ENCODE results near the gene DDX39A. TPM values are rescaled to one million over a fixed set of nuclear protein-coding genes. Genes with fewer than 3 reads are reported as not detected.

The DDX39A gene
- total and polyA plus RNA-seq, 2 of the 13 experiments (the other 11 are each of a cell fraction or from before 2014, with no cell fraction given), result 34.6 to 90.4 TPM

DNA sequence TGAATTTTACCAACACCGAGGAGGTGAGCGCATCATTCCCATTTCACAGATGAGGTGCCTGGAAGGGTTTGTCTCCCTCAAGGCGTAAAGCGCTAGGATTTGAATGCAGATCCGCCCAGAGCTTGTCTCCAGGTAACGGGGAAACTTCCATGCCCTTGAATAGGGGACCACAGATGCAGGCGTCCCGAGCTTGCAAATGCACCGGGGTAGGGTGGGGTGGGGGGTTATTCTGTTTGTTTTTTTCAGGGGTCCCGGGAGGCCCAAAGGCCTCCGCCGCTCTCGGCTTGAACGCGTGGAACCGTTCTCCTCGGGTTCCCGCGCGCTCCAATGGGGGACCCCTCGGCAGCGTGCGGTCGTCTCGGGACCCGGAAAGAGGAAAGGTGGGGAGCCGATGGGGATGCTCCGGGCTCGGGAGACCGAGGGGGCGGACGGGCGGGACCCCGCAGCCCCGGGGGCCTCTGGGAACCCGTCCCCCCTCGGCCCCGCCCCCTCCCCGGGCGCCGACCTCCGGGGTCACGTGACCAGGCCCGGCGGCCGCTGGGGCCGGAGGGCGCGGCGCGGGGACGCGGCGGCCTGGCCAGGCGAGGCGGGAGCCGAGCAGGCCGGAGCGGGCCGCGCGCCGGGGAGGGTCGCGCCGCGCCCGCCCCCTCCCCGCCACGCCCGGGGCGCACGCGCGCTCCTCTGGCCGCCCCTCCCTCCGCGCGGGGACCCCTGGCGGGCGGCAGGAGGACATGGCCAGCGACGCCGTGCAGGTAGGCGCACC lies 13.8 kb upstream of the DDX39A start, which contains the start of gene PKN1:
PKN1 (plus strand) TSS at position 516 of the 763 bp plus-strand sequence; CDS start at position 732, 216 bp downstream.
- peaks cover 2% of the 10 kb centered on the region; the same call in 1 of the 2 replicates for H4K20me1 ChIP-seq (ENCODE audit: insufficient read depth, low read length)
- DNase-seq (ENCODE audit: low spot score), result no peak
- peak within 1 kb of the TSS; percentile 66 to 81 (median 80) for H3K4me3 ChIP-seq (replicated peaks in 1 of 3; ENCODE audit: insufficient read depth in 1 of 3, low read depth in 2 of 3, low read length in 3 of 3)
- H3K27me3 ChIP-seq (ENCODE audit: control insufficient read depth in 1 of 2, insufficient read depth in 2 of 2, low read length in 2 of 2), result no peaks in the 10 kb centered on the region
- no peaks in the 10 kb centered on the region for H3K9me3 ChIP-seq (ENCODE audit: low read length)
- 17% methylated on average over 6 of the region's 85 CpGs for WGBS (ENCODE audit: low lambda C conversion rate)
- H3K27ac ChIP-seq (ENCODE audit: extremely low read length, insufficient read depth, low read length), result peak within 1 kb of the TSS; percentile 33
- peaks cover 6% of the 10 kb centered on the region for H3K79me2 ChIP-seq (ENCODE audit: insufficient read depth, low read length)
- in situ Hi-C loops (cut with HindIII; ENCODE audit: extremely low pct_ligation_motif_present, low pct_unique_long_range_greater_than_20kb) (no loop called here), intact Hi-C loops (cut with micrococcal nuclease; ENCODE audit: unreplicated experiment) (no loop called here)
- no peak for FAIRE-seq
- no TSS peak for BruUV-seq (replicated peaks)
- peak within 1 kb of the TSS; percentile 92 for H3K4me2 ChIP-seq (ENCODE audit: low read depth, low read length)
- ATAC-seq, result peak; percentile 14
- peaks cover 33% of the 10 kb centered on the region for H3K4me1 ChIP-seq (ENCODE audit: insufficient read depth, low read length)
- ChIA-PET CTCF (ENCODE audit: low intra/inter-chr PET ratio, low total read pairs) (no interaction called here), POLR2A (interaction anchor here (1.2 kb wide), 1 partner anchor 85 kb away, joined by 6 read pairs; the partner anchor contains the start of gene DNAJB1)
- H3K9ac ChIP-seq (ENCODE audit: insufficient read depth, low read depth, low read length), result peak within 1 kb of the TSS; percentile 83
- H3K36me3 ChIP-seq (replicated peaks in 1 of 2; ENCODE audit: control insufficient read depth in 1 of 2, insufficient read depth in 2 of 2, low read length in 2 of 2), result no peaks in the 10 kb centered on the region; a peak in 1 of 5 replicates
- peak within 1 kb of the TSS; percentile 92 for H2AFZ ChIP-seq (ENCODE audit: low read length)
- TF ChIP-seq PCBP1 (IDR thresholded peaks at IDR 0.05; ENCODE audit: borderline replicate concordance, low read depth, low read length) (0 out of 2 replicates have a peak, but pooled peaks have one; percentile 42), SMARCE1 (IDR thresholded peaks at IDR 0.05; ENCODE audit: borderline replicate concordance) (no peak), ATM (IDR thresholded peaks at IDR 0.05; ENCODE audit: borderline replicate concordance) (no peak), EP300 (IDR thresholded peaks at IDR 0.05; ENCODE audit: low read depth in 2 of 2, low read length in 2 of 2) (no peak), EP300 (CRISPR knock-in tag; IDR thresholded peaks at IDR 0.05; ENCODE audit: borderline replicate concordance) (no peak), EHMT2 (IDR thresholded peaks at IDR 0.05; ENCODE audit: borderline replicate concordance, low read depth, low read length) (no peak), HMG20B (CRISPR knock-in tag; conservative IDR thresholded peaks at IDR 0.05) (no peak), POLR2G (IDR thresholded peaks at IDR 0.05; ENCODE audit: low read depth, low read length) (peak; percentile 59; the same call in 1 of the 2 replicates), HNRNPL (IDR thresholded peaks at IDR 0.05; ENCODE audit: low read depth, low read length) (no peak), NONO (IDR thresholded peaks at IDR 0.05) (no peak), NONO (CRISPR knock-in tag; conservative IDR thresholded peaks at IDR 0.05) (0 out of 2 replicates have a peak, but pooled peaks have one; percentile 17), AGO2 (optimal IDR thresholded peaks at IDR 0.05; ENCODE audit: low read depth, low read length) (no peak), ZNF747 (CRISPR knock-in tag; IDR thresholded peaks at IDR 0.05; ENCODE audit: borderline replicate concordance) (no peak)
- TF ChIP-seq, protein P1, sequence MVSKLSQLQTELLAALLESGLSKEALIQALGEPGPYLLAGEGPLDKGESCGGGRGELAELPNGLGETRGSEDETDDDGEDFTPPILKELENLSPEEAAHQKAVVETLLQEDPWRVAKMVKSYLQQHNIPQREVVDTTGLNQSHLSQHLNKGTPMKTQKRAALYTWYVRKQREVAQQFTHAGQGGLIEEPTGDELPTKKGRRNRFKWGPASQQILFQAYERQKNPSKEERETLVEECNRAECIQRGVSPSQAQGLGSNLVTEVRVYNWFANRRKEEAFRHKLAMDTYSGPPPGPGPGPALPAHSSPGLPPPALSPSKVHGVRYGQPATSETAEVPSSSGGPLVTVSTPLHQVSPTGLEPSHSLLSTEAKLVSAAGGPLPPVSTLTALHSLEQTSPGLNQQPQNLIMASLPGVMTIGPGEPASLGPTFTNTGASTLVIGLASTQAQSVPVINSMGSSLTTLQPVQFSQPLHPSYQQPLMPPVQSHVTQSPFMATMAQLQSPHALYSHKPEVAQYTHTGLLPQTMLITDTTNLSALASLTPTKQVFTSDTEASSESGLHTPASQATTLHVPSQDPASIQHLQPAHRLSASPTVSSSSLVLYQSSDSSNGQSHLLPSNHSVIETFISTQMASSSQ (IDR thresholded peaks at IDR 0.05; ENCODE audit: low read depth), result no peak
- TF ChIP-seq, protein P1 (CRISPR knock-in tag; IDR thresholded peaks at IDR 0.05; ENCODE audit: borderline replicate concordance), result no peak
- TF ChIP-seq, protein P2, sequence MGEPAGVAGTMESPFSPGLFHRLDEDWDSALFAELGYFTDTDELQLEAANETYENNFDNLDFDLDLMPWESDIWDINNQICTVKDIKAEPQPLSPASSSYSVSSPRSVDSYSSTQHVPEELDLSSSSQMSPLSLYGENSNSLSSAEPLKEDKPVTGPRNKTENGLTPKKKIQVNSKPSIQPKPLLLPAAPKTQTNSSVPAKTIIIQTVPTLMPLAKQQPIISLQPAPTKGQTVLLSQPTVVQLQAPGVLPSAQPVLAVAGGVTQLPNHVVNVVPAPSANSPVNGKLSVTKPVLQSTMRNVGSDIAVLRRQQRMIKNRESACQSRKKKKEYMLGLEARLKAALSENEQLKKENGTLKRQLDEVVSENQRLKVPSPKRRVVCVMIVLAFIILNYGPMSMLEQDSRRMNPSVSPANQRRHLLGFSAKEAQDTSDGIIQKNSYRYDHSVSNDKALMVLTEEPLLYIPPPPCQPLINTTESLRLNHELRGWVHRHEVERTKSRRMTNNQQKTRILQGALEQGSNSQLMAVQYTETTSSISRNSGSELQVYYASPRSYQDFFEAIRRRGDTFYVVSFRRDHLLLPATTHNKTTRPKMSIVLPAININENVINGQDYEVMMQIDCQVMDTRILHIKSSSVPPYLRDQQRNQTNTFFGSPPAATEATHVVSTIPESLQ (CRISPR knock-in tag; conservative IDR thresholded peaks at IDR 0.05), result no peak
- TF ChIP-seq, protein P3, sequence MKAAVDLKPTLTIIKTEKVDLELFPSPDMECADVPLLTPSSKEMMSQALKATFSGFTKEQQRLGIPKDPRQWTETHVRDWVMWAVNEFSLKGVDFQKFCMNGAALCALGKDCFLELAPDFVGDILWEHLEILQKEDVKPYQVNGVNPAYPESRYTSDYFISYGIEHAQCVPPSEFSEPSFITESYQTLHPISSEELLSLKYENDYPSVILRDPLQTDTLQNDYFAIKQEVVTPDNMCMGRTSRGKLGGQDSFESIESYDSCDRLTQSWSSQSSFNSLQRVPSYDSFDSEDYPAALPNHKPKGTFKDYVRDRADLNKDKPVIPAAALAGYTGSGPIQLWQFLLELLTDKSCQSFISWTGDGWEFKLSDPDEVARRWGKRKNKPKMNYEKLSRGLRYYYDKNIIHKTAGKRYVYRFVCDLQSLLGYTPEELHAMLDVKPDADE (CRISPR knock-in tag; IDR thresholded peaks at IDR 0.05), result no peak
